ENCODE data around the gene EPC1. TPM values are rescaled to one million over a fixed set of nuclear protein-coding genes. Genes with fewer than 3 reads are reported as not detected.

Gene EPC1
- total RNA-seq, 5 donors from 2014 or later (not counting 1 experiment from before 2014, with no cell fraction given): 88.0 to 161 (median 101) TPM

- Mint-ChIP-seq H3K4me3 (peak overlapping the region in 1 of 3 donors; percentile 3), H3K27ac (peak overlapping the region in 1 of 2 donors; percentile 84), H3K27me3 (no peaks in the 10 kb centered on the region), H3K4me1 (peaks cover 70% of the 10 kb centered on the region in 3 donors), H3K9me3 (no peaks in the 10 kb centered on the region), H3K36me3 (peaks cover 5% of the 10 kb centered on the region)
- Histone ChIP-seq H3K4me1 (ENCODE audit: control insufficient read depth in 1 of 2, extremely low read depth in 1 of 2, insufficient read depth in 2 of 2, low read length in 2 of 2) (peaks cover 24 to 40% of the 10 kb centered on the region in 2 experiments), H3K27ac (ENCODE audit: low read length) (no peak overlapping the region), H3K27me3 (replicated peaks in 1 of 2; ENCODE audit: control insufficient read depth in 2 of 2, extremely low read depth in 1 of 2, insufficient read depth in 2 of 2, low read length in 1 of 2) (no peaks in the 10 kb centered on the region), H3K4me3 (ENCODE audit: control insufficient read depth in 1 of 2, extremely low read depth in 1 of 2, low read length in 1 of 2) (no peak overlapping the region), H3K36me3 (ENCODE audit: control insufficient read depth in 2 of 2, extremely low read depth in 1 of 2, insufficient read depth in 1 of 2, low read length in 1 of 2) (no peaks in the 10 kb centered on the region), H3K9me3 (no peaks in the 10 kb centered on the region)
- WGBS (ENCODE audit: insufficient coverage): 88% methylated on average over 2 of the region's 3 CpGs
- ATAC-seq (replicated peaks in 1 of 4) (no peak), DNase-seq (no peak)
- ChIA-PET POLR2A (no interaction called here), CTCF (interaction anchor here in 1 of 2 donors (0.7 kb wide), 1 partner anchor 14 kb away, joined by 4 read pairs; no protein-coding TSS in a partner anchor)
Measured at GRCh38 chr10:32350811-32351350, 3.9 kb upstream of the EPC1 start.

GRCh38 chr10:32349968-32350738, 3.2 kb upstream of the EPC1 start:
- Histone ChIP-seq H3K4me1 (ENCODE audit: control insufficient read depth in 1 of 2, extremely low read depth in 1 of 2, insufficient read depth in 2 of 2, low read length in 2 of 2) (peaks cover 22 to 38% of the 10 kb centered on the region in 2 experiments), H3K4me3 (ENCODE audit: control insufficient read depth in 1 of 2, extremely low read depth in 1 of 2, low read length in 1 of 2) (no peak overlapping the region), H3K27me3 (replicated peaks in 1 of 2; ENCODE audit: control insufficient read depth in 2 of 2, extremely low read depth in 1 of 2, insufficient read depth in 2 of 2, low read length in 1 of 2) (no peaks in the 10 kb centered on the region), H3K27ac (ENCODE audit: low read length) (no peak overlapping the region), H3K36me3 (ENCODE audit: control insufficient read depth in 2 of 2, extremely low read depth in 1 of 2, insufficient read depth in 1 of 2, low read length in 1 of 2) (no peaks in the 10 kb centered on the region), H3K9me3 (no peaks in the 10 kb centered on the region)
- ChIA-PET POLR2A (interaction anchor here in 1 of 2 donors (0.6 kb wide), 1 partner anchor 693 kb away, joined by 3 read pairs; no protein-coding TSS in a partner anchor), CTCF (interaction anchor here in 1 of 2 donors (0.7 kb wide), 1 partner anchor 15 kb away, joined by 4 read pairs; no protein-coding TSS in a partner anchor)
- DNase-seq (no peak), ATAC-seq (replicated peaks in 1 of 4) (no peak)
- no peak overlapping the region for H3K4me3 Mint-ChIP-seq
- peaks cover 5% of the 10 kb centered on the region for H3K36me3 Mint-ChIP-seq
- H3K27me3 Mint-ChIP-seq: no peaks in the 10 kb centered on the region
- H3K27ac Mint-ChIP-seq: peak overlapping the region in 1 of 2 donors; percentile 40
- H3K9me3 Mint-ChIP-seq: no peaks in the 10 kb centered on the region
- peaks cover 69 to 73% (median 73%) of the 10 kb centered on the region in 3 donors for H3K4me1 Mint-ChIP-seq
- 100% methylated on average over 2 of the region's 7 CpGs for WGBS (ENCODE audit: insufficient coverage)

- ATAC-seq (replicated peaks in 1 of 4) (no peak), DNase-seq (no peak)
- Histone ChIP-seq H3K4me1 (ENCODE audit: control insufficient read depth in 1 of 2, extremely low read depth in 1 of 2, insufficient read depth in 2 of 2, low read length in 2 of 2) (peaks cover 27 to 38% of the 10 kb centered on the region in 2 experiments), H3K4me3 (ENCODE audit: control insufficient read depth in 1 of 2, extremely low read depth in 1 of 2, low read length in 1 of 2) (no peak overlapping the region), H3K36me3 (ENCODE audit: control insufficient read depth in 2 of 2, extremely low read depth in 1 of 2, insufficient read depth in 1 of 2, low read length in 1 of 2) (peaks cover 0 to under 1% of the 10 kb centered on the region in 2 donors), H3K27ac (ENCODE audit: low read length) (no peak overlapping the region), H3K9me3 (no peaks in the 10 kb centered on the region), H3K27me3 (replicated peaks in 1 of 2; ENCODE audit: control insufficient read depth in 2 of 2, extremely low read depth in 1 of 2, insufficient read depth in 2 of 2, low read length in 1 of 2) (no peaks in the 10 kb centered on the region)
- ChIA-PET POLR2A (interaction anchor here in 1 of 2 donors (2.4 kb wide), 1 partner anchor 29 kb away, joined by 11 read pairs; no protein-coding TSS in a partner anchor), CTCF (interaction anchor here in 1 of 2 donors (1.7 kb wide), 1 partner anchor 29 kb away, joined by 7 read pairs; no protein-coding TSS in a partner anchor)
- H3K27ac Mint-ChIP-seq: peak overlapping the region; percentile 23 to 74
- no peaks in the 10 kb centered on the region for H3K27me3 Mint-ChIP-seq
- H3K9me3 Mint-ChIP-seq: no peaks in the 10 kb centered on the region
- WGBS (ENCODE audit: insufficient coverage): no CpG with 5 or more reads among the region's 2 CpGs
- peaks cover 9% of the 10 kb centered on the region for H3K36me3 Mint-ChIP-seq
- H3K4me1 Mint-ChIP-seq: peaks cover 71 to 79% (median 73%) of the 10 kb centered on the region in 3 donors
- peak overlapping the region in 2 of 3 donors; percentile 28 to 31 for H3K4me3 Mint-ChIP-seq
Measured at GRCh38 chr10:32349199-32349585, 2.2 kb upstream of the EPC1 start.

GRCh38 chr10:32348297-32349198, 1.6 kb upstream of the EPC1 start:
- Histone ChIP-seq H3K4me1 (ENCODE audit: control insufficient read depth in 1 of 2, extremely low read depth in 1 of 2, insufficient read depth in 2 of 2, low read length in 2 of 2) (peaks cover 28 to 38% of the 10 kb centered on the region in 2 experiments), H3K27ac (ENCODE audit: low read length) (no peak overlapping the region), H3K36me3 (ENCODE audit: control insufficient read depth in 2 of 2, extremely low read depth in 1 of 2, insufficient read depth in 1 of 2, low read length in 1 of 2) (peaks cover 0 to 6% of the 10 kb centered on the region in 2 donors), H3K27me3 (replicated peaks in 1 of 2; ENCODE audit: control insufficient read depth in 2 of 2, extremely low read depth in 1 of 2, insufficient read depth in 2 of 2, low read length in 1 of 2) (no peaks in the 10 kb centered on the region), H3K9me3 (no peaks in the 10 kb centered on the region), H3K4me3 (ENCODE audit: control insufficient read depth in 1 of 2, extremely low read depth in 1 of 2, low read length in 1 of 2) (no peak overlapping the region)
- 96% methylated on average over 14 of the region's 18 CpGs for WGBS (ENCODE audit: insufficient coverage)
- Mint-ChIP-seq H3K9me3 (no peaks in the 10 kb centered on the region), H3K27ac (peak overlapping the region; percentile 33 to 74), H3K27me3 (no peaks in the 10 kb centered on the region), H3K36me3 (peaks cover 14% of the 10 kb centered on the region), H3K4me3 (peak overlapping the region; percentile 62 to 93 (median 62)), H3K4me1 (peaks cover 71 to 79% (median 74%) of the 10 kb centered on the region in 3 donors)
- CTCF ChIA-PET: interaction anchor here (0.5 to 1.7 kb wide), 7 partner anchors 8 to 778 kb away, joined by 3 to 12 read pairs (median 6); no protein-coding TSS in a partner anchor
- DNase-seq (no peak), ATAC-seq (replicated peaks in 1 of 4) (no peak)
- POLR2A ChIA-PET: interaction anchor here in 1 of 2 donors (1.1 to 2.4 kb wide), 2 partner anchors 8 to 30 kb away, joined by 6 to 11 read pairs; no protein-coding TSS in a partner anchor

GRCh38 chr10:32347363-32348022, 535 bp upstream of the EPC1 start:
- H3K9me3 ChIP-seq: no peaks in the 10 kb centered on the region
- Mint-ChIP-seq H3K27me3 (no peaks in the 10 kb centered on the region), H3K27ac (peak overlapping the region; percentile 74 to 78), H3K9me3 (no peaks in the 10 kb centered on the region), H3K4me1 (peaks cover 70 to 76% (median 71%) of the 10 kb centered on the region in 3 donors), H3K4me3 (peak overlapping the region; percentile 62 to 93 (median 78)), H3K36me3 (peaks cover 12% of the 10 kb centered on the region)
- H3K36me3 ChIP-seq (ENCODE audit: control insufficient read depth in 2 of 2, extremely low read depth in 1 of 2, insufficient read depth in 1 of 2, low read length in 1 of 2): peaks cover 0 to 7% of the 10 kb centered on the region in 2 donors
- peak overlapping the region; percentile 88 to 98 for H3K4me3 ChIP-seq (ENCODE audit: control insufficient read depth in 1 of 2, extremely low read depth in 1 of 2, low read length in 1 of 2)
- H3K4me1 ChIP-seq (ENCODE audit: control insufficient read depth in 1 of 2, extremely low read depth in 1 of 2, insufficient read depth in 2 of 2, low read length in 2 of 2): peaks cover 24 to 35% of the 10 kb centered on the region in 2 experiments
- H3K27ac ChIP-seq (ENCODE audit: low read length): peak overlapping the region; percentile 50
- no peaks in the 10 kb centered on the region for H3K27me3 ChIP-seq (replicated peaks in 1 of 2; ENCODE audit: control insufficient read depth in 2 of 2, extremely low read depth in 1 of 2, insufficient read depth in 2 of 2, low read length in 1 of 2)
- under 1% methylated on average over 29 of the region's 49 CpGs for WGBS (ENCODE audit: insufficient coverage)
- POLR2A ChIA-PET: interaction anchor here (0.5 to 2.4 kb wide), 5 partner anchors 9 to 79 kb away, joined by 4 to 12 read pairs (median 6); no protein-coding TSS in a partner anchor
- peak; percentile 4 to 14 (median 10) for ATAC-seq (replicated peaks in 1 of 4)
- CTCF ChIA-PET: interaction anchor here in 1 of 2 donors (1.1 to 1.7 kb wide), 4 partner anchors 9 to 31 kb away, joined by 5 to 7 read pairs (median 6); no protein-coding TSS in a partner anchor
- DNase-seq: peak in 1 of 35 experiments; percentile 18
